MM.1S (cell line): Measurements from ENCODE around the gene FAM83G.

Source experiments
- EZH2 ChIP-seq: fragments of 300-600 bp; sonication (generic); optimal IDR thresholded peaks from 2 replicates; pipeline ENCODE3; 2017; ENCODE audit warnings: low read depth, mild to moderate bottlenecking, antibody characterized with exemption, low read length, mixed read lengths
- TF ChIP-seq, protein P1 (sequence below): fragments of 300-600 bp; sonication (generic); IDR thresholded peaks from 2 replicates; pipeline ENCODE4 v1.5.1; 2016; ENCODE audit warnings: antibody characterized with exemption, low read length, mixed read lengths

DNA sequence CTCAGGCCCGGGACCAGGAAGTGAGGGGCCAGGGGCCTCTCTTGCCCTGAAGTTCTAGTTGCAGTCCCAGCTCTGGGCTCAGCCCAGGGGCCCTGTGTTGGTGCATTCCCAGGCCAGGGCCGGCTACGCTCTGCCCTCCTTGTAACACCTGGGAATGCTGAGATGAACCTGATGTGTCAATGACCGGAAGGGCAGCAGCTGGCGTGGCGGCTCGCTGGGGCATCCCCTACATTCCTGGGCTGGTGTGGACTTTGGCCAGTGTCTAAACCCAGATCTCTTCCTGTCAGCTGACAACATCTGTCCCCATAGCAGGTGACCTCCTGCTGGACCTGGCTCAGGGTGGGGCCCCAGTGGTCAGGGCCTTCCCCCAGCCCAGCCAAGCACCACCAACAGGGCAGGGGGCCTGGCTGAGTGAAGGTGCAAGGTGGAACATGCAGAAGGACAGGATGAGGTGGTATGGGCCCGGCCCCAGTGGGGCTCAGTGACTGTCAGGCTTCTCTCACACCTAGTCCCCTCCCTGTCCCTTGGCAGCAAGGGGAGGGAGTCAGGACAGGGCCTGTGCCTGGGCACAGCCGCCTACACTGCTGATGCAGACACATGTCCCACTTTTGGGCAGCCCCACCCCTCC, 15.9 kb downstream of the FAM83G start:
- TF ChIP-seq, protein P1, sequence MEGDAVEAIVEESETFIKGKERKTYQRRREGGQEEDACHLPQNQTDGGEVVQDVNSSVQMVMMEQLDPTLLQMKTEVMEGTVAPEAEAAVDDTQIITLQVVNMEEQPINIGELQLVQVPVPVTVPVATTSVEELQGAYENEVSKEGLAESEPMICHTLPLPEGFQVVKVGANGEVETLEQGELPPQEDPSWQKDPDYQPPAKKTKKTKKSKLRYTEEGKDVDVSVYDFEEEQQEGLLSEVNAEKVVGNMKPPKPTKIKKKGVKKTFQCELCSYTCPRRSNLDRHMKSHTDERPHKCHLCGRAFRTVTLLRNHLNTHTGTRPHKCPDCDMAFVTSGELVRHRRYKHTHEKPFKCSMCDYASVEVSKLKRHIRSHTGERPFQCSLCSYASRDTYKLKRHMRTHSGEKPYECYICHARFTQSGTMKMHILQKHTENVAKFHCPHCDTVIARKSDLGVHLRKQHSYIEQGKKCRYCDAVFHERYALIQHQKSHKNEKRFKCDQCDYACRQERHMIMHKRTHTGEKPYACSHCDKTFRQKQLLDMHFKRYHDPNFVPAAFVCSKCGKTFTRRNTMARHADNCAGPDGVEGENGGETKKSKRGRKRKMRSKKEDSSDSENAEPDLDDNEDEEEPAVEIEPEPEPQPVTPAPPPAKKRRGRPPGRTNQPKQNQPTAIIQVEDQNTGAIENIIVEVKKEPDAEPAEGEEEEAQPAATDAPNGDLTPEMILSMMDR: no peak
- no peak for TF ChIP-seq EZH2
